HFF-Myc (cell line): ENCODE results near the gene HDAC4.

Source experiments
- DNase-seq: peaks from one replicate; pipeline ENCODE4 v3.0.0-alpha.2; 2011; ENCODE audit warnings: low read depth; ENCODE audit errors: extremely low read depth
- H3K4me3 ChIP-seq: replicated peaks from 2 replicates; pipeline ENCODE4 v1.5.1; 2011; ENCODE audit warnings: low read depth, mild to moderate bottlenecking, control low read depth, low read length
- TF ChIP-seq, protein P1 (sequence below): IDR thresholded peaks from 2 replicates; pipeline ENCODE4 v1.5.1; 2012; ENCODE audit warnings: mild to moderate bottlenecking, low read depth, low read length, control low read depth; ENCODE audit errors: missing control alignments

The HDAC4 gene

DNA sequence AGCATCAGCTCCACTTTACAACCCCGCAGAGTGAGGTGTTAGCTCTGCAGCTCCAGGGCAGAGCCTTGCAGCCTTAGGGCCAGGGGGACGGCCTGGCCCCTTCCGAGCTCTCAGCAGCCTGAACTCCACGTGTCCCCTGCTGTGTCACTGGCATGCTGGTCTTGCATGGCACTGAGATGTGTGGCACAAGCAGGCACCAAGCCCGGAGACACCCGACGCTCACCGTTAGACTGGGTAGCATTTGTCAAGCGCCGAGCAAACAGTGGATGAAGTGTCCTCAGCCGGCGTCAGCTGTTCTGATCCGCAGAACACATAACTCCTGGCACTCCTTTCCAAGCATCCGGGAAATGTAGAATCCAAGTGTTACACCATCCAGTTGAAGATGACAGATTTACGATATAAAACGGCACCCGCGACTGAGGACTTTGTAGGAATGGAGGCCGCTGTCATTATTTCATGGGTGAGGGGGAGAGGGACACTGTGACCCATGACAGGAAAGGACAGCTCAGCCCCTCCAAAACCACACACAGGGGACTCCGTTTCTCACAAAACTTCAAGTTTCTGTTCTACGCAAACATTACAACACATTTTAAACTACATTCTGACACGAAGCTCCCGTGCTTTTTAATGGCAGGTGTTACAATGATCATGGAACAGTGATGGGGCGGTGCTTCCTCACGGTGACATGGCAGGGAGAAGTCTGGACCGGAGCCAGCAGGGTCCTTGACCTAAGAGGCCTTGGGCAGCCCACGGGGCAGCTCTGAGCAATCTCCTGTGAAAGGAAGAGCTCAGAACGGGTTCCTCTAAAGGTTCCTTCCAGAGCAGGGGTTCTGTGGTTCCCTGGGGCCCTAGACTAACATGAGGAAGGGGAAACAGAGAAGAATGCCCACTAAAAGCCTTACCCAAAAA is 89.4 kb downstream of the HDAC4 start:
- no peak overlapping the region for H3K4me3 ChIP-seq
- no peak for DNase-seq
- TF ChIP-seq, protein P1, sequence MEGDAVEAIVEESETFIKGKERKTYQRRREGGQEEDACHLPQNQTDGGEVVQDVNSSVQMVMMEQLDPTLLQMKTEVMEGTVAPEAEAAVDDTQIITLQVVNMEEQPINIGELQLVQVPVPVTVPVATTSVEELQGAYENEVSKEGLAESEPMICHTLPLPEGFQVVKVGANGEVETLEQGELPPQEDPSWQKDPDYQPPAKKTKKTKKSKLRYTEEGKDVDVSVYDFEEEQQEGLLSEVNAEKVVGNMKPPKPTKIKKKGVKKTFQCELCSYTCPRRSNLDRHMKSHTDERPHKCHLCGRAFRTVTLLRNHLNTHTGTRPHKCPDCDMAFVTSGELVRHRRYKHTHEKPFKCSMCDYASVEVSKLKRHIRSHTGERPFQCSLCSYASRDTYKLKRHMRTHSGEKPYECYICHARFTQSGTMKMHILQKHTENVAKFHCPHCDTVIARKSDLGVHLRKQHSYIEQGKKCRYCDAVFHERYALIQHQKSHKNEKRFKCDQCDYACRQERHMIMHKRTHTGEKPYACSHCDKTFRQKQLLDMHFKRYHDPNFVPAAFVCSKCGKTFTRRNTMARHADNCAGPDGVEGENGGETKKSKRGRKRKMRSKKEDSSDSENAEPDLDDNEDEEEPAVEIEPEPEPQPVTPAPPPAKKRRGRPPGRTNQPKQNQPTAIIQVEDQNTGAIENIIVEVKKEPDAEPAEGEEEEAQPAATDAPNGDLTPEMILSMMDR, result no peak

DNA sequence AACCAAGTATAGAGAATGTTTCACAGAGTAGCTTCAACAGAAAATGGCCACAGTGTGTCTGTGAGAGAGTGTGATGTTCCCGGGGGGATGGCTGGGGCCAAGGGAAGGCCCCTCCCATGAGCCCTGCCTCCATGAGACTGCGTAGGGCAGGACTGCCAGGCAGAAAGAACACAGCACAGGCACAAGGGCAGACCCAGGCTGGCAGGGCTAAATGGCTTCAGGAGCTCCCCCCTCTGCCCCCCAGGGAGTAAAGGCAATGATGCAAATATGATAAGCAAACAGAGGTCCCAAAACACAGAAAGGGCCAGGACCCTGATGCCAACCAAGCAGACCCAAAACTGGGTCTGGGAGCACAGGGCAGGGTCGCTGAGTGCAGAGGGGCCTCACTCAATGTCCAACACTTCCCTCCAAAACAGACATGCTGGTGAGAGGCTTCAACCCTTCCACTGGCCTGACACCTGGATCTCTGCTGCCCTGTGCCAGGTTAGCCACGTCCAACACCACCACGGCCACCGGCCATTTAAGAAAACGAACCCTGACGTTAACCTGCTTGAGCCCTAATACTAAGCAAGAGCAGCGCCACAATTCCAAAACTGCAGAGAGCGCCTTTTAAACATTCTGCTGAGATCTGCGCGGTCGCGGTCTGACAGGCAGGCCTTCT is 90.3 kb downstream of the HDAC4 start:
- no peak for DNase-seq
- TF ChIP-seq, protein P1, result no peak
- H3K4me3 ChIP-seq, result no peak overlapping the region

DNA sequence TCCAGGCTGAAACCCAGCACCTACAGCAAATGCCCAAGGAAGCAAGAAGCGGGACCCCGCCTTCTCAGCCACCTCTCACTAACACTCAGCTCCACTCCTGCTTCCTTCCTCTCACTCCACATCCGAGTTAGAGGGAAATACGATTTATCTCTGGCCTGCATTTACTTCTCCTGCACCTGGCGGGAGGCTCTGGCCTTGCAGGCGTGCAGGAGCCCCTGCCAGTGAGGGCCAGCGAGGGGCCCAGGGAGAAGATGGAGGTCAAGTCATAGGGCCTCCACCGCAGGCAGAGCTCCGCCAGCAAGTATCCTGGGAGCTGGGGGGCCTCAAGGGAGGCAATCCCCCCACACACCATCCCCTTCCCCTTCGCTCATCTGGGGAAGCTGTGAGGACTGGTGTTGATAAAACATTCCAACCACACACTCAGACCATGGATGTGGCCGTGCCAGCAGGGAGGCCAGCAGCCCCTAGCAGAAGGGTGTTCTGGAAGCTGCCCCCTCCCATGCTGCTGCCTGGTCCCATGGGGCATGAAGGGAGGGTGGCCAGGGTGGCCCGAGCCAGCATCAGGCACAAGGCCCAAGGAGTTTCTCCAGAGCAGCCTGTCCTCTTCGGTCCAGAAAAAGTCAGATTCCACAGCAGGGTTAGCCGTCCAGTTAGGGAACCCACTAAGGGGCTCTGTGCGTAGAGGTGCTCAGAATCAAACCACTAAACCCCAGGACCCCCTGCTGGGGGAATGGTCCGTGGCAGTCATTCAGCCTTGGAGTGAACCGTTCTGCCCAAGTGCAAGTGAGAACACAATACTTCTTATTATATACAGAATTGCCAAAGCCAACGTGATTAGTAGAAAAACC is 91.2 kb downstream of the HDAC4 start:
- TF ChIP-seq, protein P1, result no peak
- H3K4me3 ChIP-seq, result peak overlapping the region; percentile 30
- DNase-seq, result no peak

DNA sequence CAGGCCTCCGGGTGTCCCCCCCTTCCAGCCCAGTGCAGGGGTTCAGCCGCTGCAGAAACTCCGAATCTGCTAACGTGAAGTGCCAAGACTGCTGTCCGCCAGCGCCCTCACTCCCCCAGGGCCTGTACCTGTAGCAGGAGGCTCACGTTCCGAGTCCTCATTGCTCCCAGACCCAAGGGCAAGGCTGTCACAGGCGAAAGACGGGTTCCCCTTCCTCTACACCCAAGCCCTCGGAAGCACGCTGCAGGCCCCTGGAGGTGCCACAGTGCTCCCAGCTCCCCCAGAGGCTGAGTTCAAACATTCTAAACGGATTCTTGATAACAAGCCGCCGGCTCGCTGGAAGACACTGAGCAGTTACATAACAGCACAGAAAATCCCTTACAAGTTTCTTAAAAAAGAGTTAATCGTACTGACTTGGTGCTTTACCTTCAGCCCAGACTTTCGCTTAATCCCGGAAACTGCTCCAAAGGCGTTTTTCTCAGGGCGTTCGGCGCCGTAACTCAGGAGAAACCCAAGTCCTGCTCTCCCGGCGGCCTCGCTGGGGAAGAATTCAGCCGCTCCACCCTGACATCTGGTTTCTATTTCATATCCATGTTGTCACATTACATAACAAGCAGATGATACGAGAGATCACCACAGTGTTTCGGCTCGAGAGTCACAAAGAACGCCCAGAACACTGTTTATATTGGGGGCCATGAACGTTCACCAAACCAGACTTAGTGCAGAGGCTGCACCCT is 92.0 kb downstream of the HDAC4 start:
- peak overlapping the region; percentile 30 for H3K4me3 ChIP-seq
- TF ChIP-seq, protein P1, result no peak
- peak; percentile 62 for DNase-seq

DNA sequence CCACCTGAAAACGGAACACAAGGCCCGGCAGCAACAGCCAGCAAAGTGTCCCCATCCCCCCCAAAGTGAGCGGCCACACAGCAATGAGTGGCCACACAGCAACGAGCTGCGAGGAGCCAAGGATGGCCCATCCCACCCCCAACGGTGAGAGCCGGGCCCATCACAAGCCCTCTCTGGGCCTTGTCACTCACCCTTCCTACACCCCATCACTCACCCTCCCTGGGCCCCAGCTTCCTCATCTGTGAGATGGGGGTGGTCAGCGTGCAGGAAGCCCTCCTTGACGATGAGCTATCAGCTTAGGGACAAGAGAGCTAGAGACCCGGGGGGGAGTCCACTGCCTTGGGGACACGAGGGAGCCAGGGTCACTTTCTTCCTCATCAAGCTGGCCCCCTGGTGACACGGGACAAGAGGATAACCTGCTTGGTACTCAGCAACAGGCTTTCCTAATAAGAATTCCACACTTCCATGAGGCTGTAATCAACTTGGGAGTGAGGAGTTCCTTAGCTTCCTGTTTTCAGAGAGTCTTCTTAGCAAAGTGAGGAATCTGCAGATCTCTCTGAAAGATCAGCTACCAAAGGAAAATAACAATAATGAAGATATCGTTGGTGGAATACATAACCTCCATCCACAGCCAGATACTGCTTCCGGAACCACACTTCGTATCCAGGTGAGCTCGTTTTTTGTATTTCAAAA is 92.8 kb downstream of the HDAC4 start:
- no peak overlapping the region for H3K4me3 ChIP-seq
- TF ChIP-seq, protein P1, result no peak
- no peak for DNase-seq
